WTC11 (cell line): ENCODE results near the gene RILP. TPM values are rescaled to one million over a fixed set of nuclear protein-coding genes. Genes with fewer than 3 reads are reported as not detected.

Source experiments
- ATAC-seq: fragments of 200-7000 bp; cut with Tn5 transposase; 2 replicates; pipeline ENCODE4 v1.10.0; 2021; ENCODE audit warnings: mild to moderate bottlenecking, moderate library complexity
- CTCF ChIA-PET: fragments of 300-600 bp; sonication (Branson Sonifier 250); formaldehyde crosslinking; loops from one replicate; lab custom pipeline; 2021; ENCODE audit warnings: antibody characterized with exemption; lab: Charles Lee
- POLR2A ChIA-PET: fragments of 350-600 bp; sonication (Branson Sonifier 250); formaldehyde crosslinking; loops from one replicate; lab custom pipeline; 2021; ENCODE audit warnings: antibody characterized with exemption; lab: Charles Lee
- DNase-seq: peaks from one replicate; pipeline ENCODE4 v3.0.0; 2021; ENCODE audit warnings: low spot score
- H3K27ac Mint-ChIP-seq: 2 replicates; pipeline ENCODE4 v1.8.0; 2021; ENCODE audit warnings: mixed read lengths
- H3K27me3 Mint-ChIP-seq: 2 replicates; pipeline ENCODE4 v1.8.0; 2021; ENCODE audit warnings: low read depth, mild to moderate bottlenecking, moderate library complexity, mixed read lengths
- H3K36me3 Mint-ChIP-seq: 2 replicates; pipeline ENCODE4 v1.8.0; 2021; ENCODE audit warnings: mixed read lengths
- H3K4me1 Mint-ChIP-seq: 2 replicates; pipeline ENCODE4 v1.8.0; 2022; ENCODE audit warnings: mixed read lengths
- H3K4me3 Mint-ChIP-seq: 2 replicates; pipeline ENCODE4 v1.8.0; 2021; ENCODE audit warnings: mild to moderate bottlenecking, moderate library complexity, mixed read lengths
- H3K9me3 Mint-ChIP-seq: 2 replicates; pipeline ENCODE4 v1.8.0; 2021; ENCODE audit warnings: mixed read lengths
- CBFB ChIP-seq: sonication (generic); formaldehyde crosslinking; IDR thresholded peaks from 2 replicates; pipeline ENCODE4 v1.8.1; 2022; ENCODE audit warnings: mild to moderate bottlenecking, low read depth, missing genetic modification reagents
- E2F1 ChIP-seq: sonication (generic); formaldehyde crosslinking; IDR thresholded peaks from 2 replicates; pipeline ENCODE4 v1.8.0; 2022; ENCODE audit warnings: mild to moderate bottlenecking, missing genetic modification reagents
- E2F5 ChIP-seq: sonication (generic); formaldehyde crosslinking; IDR thresholded peaks from 2 replicates; pipeline ENCODE4 v1.8.1; 2022; ENCODE audit warnings: mild to moderate bottlenecking, moderate library complexity, missing genetic modification reagents
- ERG ChIP-seq: fragments of 250-450 bp; sonication (Bioruptor Pico); IDR thresholded peaks from 2 replicates; pipeline ENCODE4 v1.8.0; 2021; ENCODE audit warnings: mild to moderate bottlenecking
- FOXJ3 ChIP-seq: sonication (generic); formaldehyde crosslinking; IDR thresholded peaks from 2 replicates; pipeline ENCODE4 v1.9.0; 2021; ENCODE audit warnings: missing genetic modification reagents, mild to moderate bottlenecking, borderline replicate concordance
- FOXP4 ChIP-seq: sonication (generic); formaldehyde crosslinking; IDR thresholded peaks from 2 replicates; pipeline ENCODE4 v1.8.0; 2022; ENCODE audit warnings: mild to moderate bottlenecking, missing genetic modification reagents
- HMGA2 ChIP-seq: fragments of 250-450 bp; sonication (Bioruptor Pico); IDR thresholded peaks from 2 replicates; pipeline ENCODE4 v1.4.0; 2021; ENCODE audit warnings: mild to moderate bottlenecking, moderate library complexity
- MAX ChIP-seq: sonication (generic); formaldehyde crosslinking; IDR thresholded peaks from 2 replicates; pipeline ENCODE4 v1.8.0; 2022; ENCODE audit warnings: mild to moderate bottlenecking, missing genetic modification reagents
- SOX15 ChIP-seq: fragments of 250-450 bp; sonication (Bioruptor Pico); IDR thresholded peaks from 2 replicates; pipeline ENCODE4 v1.9.0; 2021; ENCODE audit warnings: mild to moderate bottlenecking
- TEAD4 ChIP-seq: sonication (generic); formaldehyde crosslinking; IDR thresholded peaks from 2 replicates; pipeline ENCODE4 v1.8.0; 2022; ENCODE audit warnings: mild to moderate bottlenecking, missing genetic modification reagents
- USF2 ChIP-seq: sonication (generic); formaldehyde crosslinking; IDR thresholded peaks from 2 replicates; pipeline ENCODE4 v1.8.1; 2023; ENCODE audit warnings: mild to moderate bottlenecking, missing genetic modification reagents, moderate library complexity
- ZBTB21 ChIP-seq: sonication (generic); formaldehyde crosslinking; IDR thresholded peaks from 2 replicates; pipeline ENCODE4 v1.8.1; 2023; ENCODE audit warnings: mild to moderate bottlenecking, missing genetic modification reagents, borderline replicate concordance
- ZSCAN18 ChIP-seq: fragments of 250-450 bp; sonication (Bioruptor Pico); IDR thresholded peaks from 2 replicates; pipeline ENCODE4 v2.1.2; 2022; ENCODE audit warnings: mild to moderate bottlenecking, moderate library complexity
- total RNA-seq: library from RNA; stranded (reverse); gene quantifications from 3 replicates; pipeline ENCODE4 v1.2.3, GENCODE V29; 2021

RILP gene
- total RNA-seq, 1 experiment from 2014 or later: 11.7 TPM

- ATAC-seq (no peak), DNase-seq (no peak)
- no peaks in the 10 kb centered on the region for H3K4me1 Mint-ChIP-seq
- H3K9me3 Mint-ChIP-seq: no peaks in the 10 kb centered on the region
- TF ChIP-seq SOX15 (CRISPR knock-in tag) (no peak), USF2 (no peak), FOXJ3 (CRISPR knock-in tag) (no peak), CBFB (CRISPR knock-in tag) (no peak), FOXP4 (CRISPR knock-in tag) (no peak), MAX (CRISPR knock-in tag) (no peak), E2F1 (CRISPR knock-in tag) (no peak), ERG (CRISPR knock-in tag) (no peak), TEAD4 (no peak)
- H3K27ac Mint-ChIP-seq: no peak overlapping the region; the same call in 1 of the 2 replicates
- H3K4me3 Mint-ChIP-seq: no peak overlapping the region
- H3K36me3 Mint-ChIP-seq: peaks cover 3% of the 10 kb centered on the region; the same call in 1 of the 2 replicates
- ChIA-PET CTCF (interaction anchor here (3.4 kb wide), 1 partner anchor 38 kb away, joined by 16 read pairs; no protein-coding TSS in a partner anchor), POLR2A (no interaction called here)
- H3K27me3 Mint-ChIP-seq: no peaks in the 10 kb centered on the region
Observed at GRCh38 chr17:1611715-1612114, 38.0 kb downstream of the RILP start.

- H3K9me3 Mint-ChIP-seq: no peaks in the 10 kb centered on the region
- CTCF ChIA-PET: interaction anchor here (1.2 to 1.3 kb wide), 2 partner anchors 34 to 40 kb away, joined by 4 read pairs; no protein-coding TSS in a partner anchor
- H3K36me3 Mint-ChIP-seq: no peaks in the 10 kb centered on the region
- no peak for ATAC-seq
- TF ChIP-seq E2F5 (CRISPR knock-in tag) (no peak), ZSCAN18 (no peak), FOXP4 (CRISPR knock-in tag) (no peak), HMGA2 (CRISPR knock-in tag) (no peak), ZBTB21 (no peak)
- DNase-seq: no peak
- POLR2A ChIA-PET: no interaction called here
- peaks cover 9% of the 10 kb centered on the region for H3K4me1 Mint-ChIP-seq
- no peaks in the 10 kb centered on the region for H3K27me3 Mint-ChIP-seq
- peak overlapping the region; percentile 67; the same call in 1 of the 2 replicates for H3K27ac Mint-ChIP-seq
- no peak overlapping the region for H3K4me3 Mint-ChIP-seq
Observed at GRCh38 chr17:1608676-1609075, 41.0 kb downstream of the RILP start.
